ENCODE results near the gene CCDC149. TPM values are rescaled to one million over a fixed set of nuclear protein-coding genes. Genes with fewer than 3 reads are reported as not detected.

CCDC149 gene
- total and polyA plus RNA-seq, 11 donors, result 5.8 to 14.7 (median 9.9) TPM

DNA sequence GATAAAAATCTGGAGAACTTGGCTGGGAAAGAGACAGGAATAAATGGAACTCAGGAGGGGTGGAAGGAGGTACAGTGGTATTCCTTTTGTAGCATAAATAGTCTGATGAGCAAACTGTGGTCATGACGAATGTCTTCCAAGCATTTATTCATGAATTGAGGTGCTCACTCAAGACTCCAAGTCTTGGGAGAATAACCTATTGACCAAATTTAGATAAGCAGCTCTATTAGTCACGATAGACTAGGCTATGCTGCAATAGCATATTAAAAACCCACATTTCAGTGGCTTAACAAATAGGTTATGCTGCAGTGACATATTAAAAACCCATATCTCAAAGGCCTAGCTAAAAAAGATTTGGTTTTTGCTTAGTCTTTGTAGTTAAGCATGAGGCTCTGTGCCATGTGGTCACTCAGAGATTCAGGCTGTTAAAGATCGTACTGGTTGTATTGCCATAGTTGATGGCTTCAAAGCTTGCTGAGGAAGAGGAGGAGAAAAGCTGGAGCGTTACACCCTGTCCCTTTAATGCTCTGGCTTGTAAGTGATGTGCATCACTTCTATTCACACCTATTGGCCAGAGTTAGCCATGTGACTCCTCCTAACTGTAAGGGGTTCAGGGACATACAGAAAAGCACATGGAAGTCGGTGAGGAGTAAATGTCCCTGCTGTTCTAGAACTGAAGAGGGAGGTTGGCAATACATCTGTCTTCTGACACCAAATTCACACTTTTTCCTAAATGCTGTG, 24.5 kb upstream of the CCDC149 start:
- Histone ChIP-seq H3K36me3 (no peaks in the 10 kb centered on the region), H3K4me1 (no peaks in the 10 kb centered on the region), H3K9me3 (peaks cover 0 to 28% (median 12%) of the 10 kb centered on the region in 12 donors), H3K4me3 (no peak overlapping the region), H3K27ac (no peak overlapping the region), H3K27me3 (no peaks in the 10 kb centered on the region)
- no peak for ATAC-seq
- no peak for DNase-seq
- intact Hi-C loops (cut with DNase I), result no loop called here
- 88 to 93% (median 90%) methylated on average over 5 of the region's 5 CpGs for WGBS, 4 donors
- TF ChIP-seq POLR2A (IDR thresholded peaks at IDR 0.05), result no peak
- TF ChIP-seq, protein P1, sequence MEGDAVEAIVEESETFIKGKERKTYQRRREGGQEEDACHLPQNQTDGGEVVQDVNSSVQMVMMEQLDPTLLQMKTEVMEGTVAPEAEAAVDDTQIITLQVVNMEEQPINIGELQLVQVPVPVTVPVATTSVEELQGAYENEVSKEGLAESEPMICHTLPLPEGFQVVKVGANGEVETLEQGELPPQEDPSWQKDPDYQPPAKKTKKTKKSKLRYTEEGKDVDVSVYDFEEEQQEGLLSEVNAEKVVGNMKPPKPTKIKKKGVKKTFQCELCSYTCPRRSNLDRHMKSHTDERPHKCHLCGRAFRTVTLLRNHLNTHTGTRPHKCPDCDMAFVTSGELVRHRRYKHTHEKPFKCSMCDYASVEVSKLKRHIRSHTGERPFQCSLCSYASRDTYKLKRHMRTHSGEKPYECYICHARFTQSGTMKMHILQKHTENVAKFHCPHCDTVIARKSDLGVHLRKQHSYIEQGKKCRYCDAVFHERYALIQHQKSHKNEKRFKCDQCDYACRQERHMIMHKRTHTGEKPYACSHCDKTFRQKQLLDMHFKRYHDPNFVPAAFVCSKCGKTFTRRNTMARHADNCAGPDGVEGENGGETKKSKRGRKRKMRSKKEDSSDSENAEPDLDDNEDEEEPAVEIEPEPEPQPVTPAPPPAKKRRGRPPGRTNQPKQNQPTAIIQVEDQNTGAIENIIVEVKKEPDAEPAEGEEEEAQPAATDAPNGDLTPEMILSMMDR (IDR thresholded peaks at IDR 0.05), result no peak

DNA sequence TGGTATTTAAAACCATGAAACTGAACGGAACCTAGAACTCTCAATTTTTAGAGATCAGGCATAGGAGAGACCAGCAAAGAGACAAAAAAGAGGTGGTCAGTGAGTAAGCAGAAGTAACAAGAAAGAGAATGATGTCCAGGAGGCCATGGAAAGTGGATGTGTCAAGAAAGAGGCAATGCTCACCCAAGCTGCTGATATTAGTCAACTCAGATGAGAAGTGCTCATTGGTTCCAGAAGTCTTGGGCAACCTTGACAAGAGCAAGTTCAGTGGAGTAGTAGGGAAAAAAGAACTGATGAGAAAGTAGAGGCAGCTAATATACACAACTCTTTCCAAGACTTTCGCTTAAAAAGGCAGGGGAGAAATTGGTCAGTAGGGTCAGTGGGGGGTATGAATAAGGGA, 23.0 kb upstream of the CCDC149 start:
- H3K36me3 ChIP-seq, result no peaks in the 10 kb centered on the region
- no peaks in the 10 kb centered on the region for H3K27me3 ChIP-seq
- intact Hi-C loops (cut with DNase I), result no loop called here
- H3K27ac ChIP-seq, result no peak overlapping the region
- DNase-seq (no peak), ATAC-seq (no peak)
- WGBS, 4 donors, result 89 to 95% (median 92%) methylated on average over 2 of the region's 2 CpGs
- peaks cover 0 to 28% (median 12%) of the 10 kb centered on the region in 12 donors for H3K9me3 ChIP-seq
- TF ChIP-seq, protein P1 (IDR thresholded peaks at IDR 0.05), result no peak
- no peak for TF ChIP-seq POLR2A (IDR thresholded peaks at IDR 0.05)
- no peak overlapping the region for H3K4me3 ChIP-seq
- no peaks in the 10 kb centered on the region for H3K4me1 ChIP-seq

DNA sequence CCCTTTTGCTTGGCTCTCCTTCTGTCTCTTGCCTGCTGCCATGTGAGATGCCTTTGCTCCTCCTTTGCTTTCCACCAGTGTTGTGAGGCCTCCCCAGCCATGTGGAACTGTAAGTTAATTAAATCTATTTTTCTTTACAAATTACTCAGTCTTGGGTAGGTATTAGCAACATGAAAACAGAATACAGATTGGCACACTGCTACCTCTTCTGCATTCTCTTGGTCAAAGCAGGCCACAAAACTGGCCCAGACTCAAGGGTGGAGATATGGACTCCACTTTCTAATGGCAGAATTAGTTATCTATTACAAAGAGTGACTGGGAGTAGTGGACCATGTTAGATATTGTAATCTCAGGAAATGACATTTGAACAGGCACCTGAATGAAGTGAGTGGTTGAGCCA, 21.5 kb upstream of the CCDC149 start:
- no peak overlapping the region for H3K27ac ChIP-seq

DNA sequence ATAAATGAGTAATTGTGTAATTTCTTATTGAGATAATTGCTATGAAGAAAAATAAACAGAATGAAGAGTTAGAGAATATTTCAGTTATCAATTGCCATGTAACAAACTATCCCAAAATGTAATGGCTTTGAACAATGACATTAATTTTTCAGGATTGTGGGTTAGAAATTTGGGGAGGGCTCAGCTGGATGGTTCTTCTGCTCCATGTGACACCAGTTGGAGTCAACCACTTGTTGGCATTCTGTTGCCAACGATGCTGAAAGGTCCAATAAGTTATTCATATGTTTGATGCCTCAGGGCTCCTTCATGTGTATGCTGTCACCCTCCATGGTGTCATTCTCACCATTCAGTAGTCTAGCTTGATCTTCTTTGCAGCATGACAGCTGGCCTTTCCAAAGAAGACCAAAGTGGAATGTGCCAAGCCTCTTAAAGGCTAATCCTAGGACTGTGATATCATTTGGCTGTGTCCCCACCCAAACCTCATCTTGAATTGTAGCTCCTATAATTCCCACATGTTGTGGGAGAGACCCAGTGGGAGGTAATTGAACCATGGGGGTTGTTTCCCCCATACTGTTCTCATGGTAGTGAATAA, 20.9 kb upstream of the CCDC149 start:
- TF ChIP-seq POLR2A (IDR thresholded peaks at IDR 0.05), result no peak
- TF ChIP-seq, protein P1 (IDR thresholded peaks at IDR 0.05), result no peak
- Histone ChIP-seq H3K9me3 (peaks cover 0 to 25% (median 12%) of the 10 kb centered on the region in 12 donors), H3K36me3 (no peaks in the 10 kb centered on the region), H3K27me3 (no peaks in the 10 kb centered on the region), H3K4me3 (no peak overlapping the region), H3K27ac (no peak overlapping the region), H3K4me1 (peaks cover 0 to 3% (median 0%) of the 10 kb centered on the region in 12 donors)
- WGBS, 4 donors, result 45 to 66% (median 63%) methylated on average over 1 of the region's 1 CpG
- no peak for ATAC-seq
- intact Hi-C loops (cut with DNase I), result no loop called here
- DNase-seq, result no peak

More for the DNA sequence above, 21.5 kb upstream of the CCDC149 start:
- intact Hi-C loops (cut with DNase I), result no loop called here
- no peak for TF ChIP-seq POLR2A (IDR thresholded peaks at IDR 0.05)
- TF ChIP-seq, protein P1 (IDR thresholded peaks at IDR 0.05), result no peak
- Histone ChIP-seq H3K9me3 (peaks cover 0 to 25% (median 12%) of the 10 kb centered on the region in 12 donors), H3K36me3 (no peaks in the 10 kb centered on the region), H3K4me1 (no peaks in the 10 kb centered on the region), H3K4me3 (no peak overlapping the region), H3K27me3 (no peaks in the 10 kb centered on the region)
- no peak for DNase-seq
- no peak for ATAC-seq

Measured in heart left ventricle (tissue), 16 donors.